K562 (cell line): ENCODE measurements around the gene MBD1.

Experiments
- CHD4 ChIP-seq: fragments of 200-600 bp; sonication (generic); IDR thresholded peaks from 3 replicates; pipeline ENCODE4 v1.6.1; 2012; ENCODE audit warnings: low read depth, mild to moderate bottlenecking, mixed read lengths, low read length, inconsistent platforms; ENCODE audit not compliant: insufficient read depth, insufficient replicate concordance, poor library complexity, severe bottlenecking
- CTCF ChIP-seq, 3 experiments: IDR thresholded peaks in 2 of 3; conservative IDR thresholded peaks in 1 of 3; 2 replicates each; pipeline ENCODE4 v1.5.1; 2011 to 2012; ENCODE audit warnings: low read length in 3 of 3, mild to moderate bottlenecking in 3 of 3, control low read depth in 2 of 3, improper control_type of control experiment in 1 of 3, inconsistent platforms in 1 of 3, low read depth in 1 of 3, mixed read lengths in 1 of 3, moderate library complexity in 1 of 3; ENCODE audit not compliant: insufficient read depth in 2 of 3
- MAX ChIP-seq: sonication (generic); formaldehyde crosslinking; IDR thresholded peaks from 2 replicates; pipeline ENCODE4 v1.9.0; 2022; ENCODE audit warnings: mild to moderate bottlenecking, missing genetic modification reagents
- ZNF584 ChIP-seq: fragments of 200-800 bp; sonication (Bioruptor generic); IDR thresholded peaks from 2 replicates; pipeline ENCODE4 v1.6.1; 2016; ENCODE audit warnings: low read depth, mild to moderate bottlenecking, missing genetic modification characterization, missing compliant biosample characterization

DNA sequence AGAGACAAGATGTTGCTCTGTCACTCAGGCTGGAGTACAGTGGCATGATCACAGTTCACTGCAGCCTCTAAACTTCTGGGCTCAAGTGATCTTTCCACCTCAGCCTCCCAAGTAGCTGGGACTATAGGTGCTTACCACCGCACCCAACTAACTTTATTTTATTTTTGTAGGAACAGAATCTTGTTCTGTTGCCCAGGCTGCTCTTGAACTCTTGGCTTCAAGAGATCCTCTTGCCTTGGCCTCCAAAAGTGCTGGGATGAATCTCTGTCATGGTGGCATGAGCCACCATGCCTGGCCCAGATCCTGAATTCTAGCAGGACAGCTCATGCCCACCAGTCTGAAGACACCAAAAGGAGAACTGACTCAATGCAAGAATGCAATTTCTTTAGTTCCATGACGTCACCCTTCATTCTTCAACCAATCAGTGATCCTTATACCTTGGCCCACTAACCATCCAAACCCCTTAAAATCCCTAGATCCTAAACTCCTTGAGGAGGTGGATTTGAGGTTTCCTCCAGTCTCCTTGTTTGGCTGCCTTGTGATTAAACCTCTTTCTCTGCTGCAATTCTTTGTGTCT, 31.8 kb upstream of the MBD1 start:
- TF ChIP-seq ZNF584 (CRISPR knock-in tag) (no peak), CHD4 (no peak), MAX (no peak), CTCF (IDR thresholded peaks at IDR 0.05 in 2 of 3, conservative IDR thresholded peaks at IDR 0.05 in 1 of 3; ENCODE audit: insufficient read depth in 2 of 3, low read depth in 1 of 3, low read length in 3 of 3) (no peak)
